ENCODE data around the gene HMG20B.
A peak's percentile ranks its signal among the peaks of the same experiment; 100 is the strongest.
"Not testable (repeated sequence)": the region's sequence is repeated elsewhere in the genome, so short reads cannot be mapped to it uniquely, and the experiment has no call there.

The HMG20B gene

GRCh38 chr19:3557461-3558248 lies 15.1 kb upstream of the HMG20B start, which contains the start of gene MFSD12:
TSS of gene MFSD12 (minus strand) at chr19:3557586. CDS start at chr19:3557403, 183 bp downstream.
- Mint-ChIP-seq H3K27ac (peak within 1 kb of the TSS; percentile 94), H3K27me3 (no peaks in the 10 kb centered on the region), H3K4me3 (peak within 1 kb of the TSS; percentile 100), H3K4me1 (ENCODE audit: low read depth) (peaks cover 43% of the 10 kb centered on the region), H3K9me3 (no peaks in the 10 kb centered on the region), H3K36me3 (ENCODE audit: low read depth) (peaks cover 5% of the 10 kb centered on the region)

GRCh38 chr19:3563709-3564524 lies 8.8 kb upstream of the HMG20B start:
- no peaks in the 10 kb centered on the region for H3K9me3 Mint-ChIP-seq
- no peak overlapping the region for H3K4me3 Mint-ChIP-seq
- no peaks in the 10 kb centered on the region for H3K36me3 Mint-ChIP-seq (ENCODE audit: low read depth)
- no peak overlapping the region for H3K27ac Mint-ChIP-seq
- H3K4me1 Mint-ChIP-seq (ENCODE audit: low read depth), result no peaks in the 10 kb centered on the region
- no peaks in the 10 kb centered on the region for H3K27me3 Mint-ChIP-seq

- H3K36me3 Mint-ChIP-seq (ENCODE audit: low read depth), result no peaks in the 10 kb centered on the region
- no peaks in the 10 kb centered on the region for H3K4me1 Mint-ChIP-seq (ENCODE audit: low read depth)
- H3K4me3 Mint-ChIP-seq, result no peak overlapping the region
- no peaks in the 10 kb centered on the region for H3K9me3 Mint-ChIP-seq
- H3K27me3 Mint-ChIP-seq, result no peaks in the 10 kb centered on the region
- no peak overlapping the region for H3K27ac Mint-ChIP-seq
These were observed 7.6 kb upstream of the HMG20B start for GRCh38 chr19:3565139-3565538.

GRCh38 chr19:3570042-3570441 lies 2.7 kb upstream of the HMG20B start:
- not testable (repeated sequence) for H3K36me3 Mint-ChIP-seq (ENCODE audit: low read depth); H3K27me3 Mint-ChIP-seq; H3K4me3 Mint-ChIP-seq; H3K9me3 Mint-ChIP-seq; H3K27ac Mint-ChIP-seq
- peaks cover 15% of the 10 kb centered on the region for H3K4me1 Mint-ChIP-seq (ENCODE audit: low read depth)

- no peak overlapping the region for H3K4me3 Mint-ChIP-seq
- no peaks in the 10 kb centered on the region for H3K27me3 Mint-ChIP-seq
- H3K36me3 Mint-ChIP-seq (ENCODE audit: low read depth), result peaks cover 8% of the 10 kb centered on the region
- H3K9me3 Mint-ChIP-seq, result no peaks in the 10 kb centered on the region
- no peak overlapping the region for H3K27ac Mint-ChIP-seq
- peaks cover 17% of the 10 kb centered on the region for H3K4me1 Mint-ChIP-seq (ENCODE audit: low read depth)
These were observed 2.1 kb upstream of the HMG20B start for GRCh38 chr19:3570606-3571011.

GRCh38 chr19:3572132-3572854 lies 451 bp upstream of the HMG20B start:
- H3K27ac Mint-ChIP-seq, result no peak overlapping the region
- peaks cover 17% of the 10 kb centered on the region for H3K4me1 Mint-ChIP-seq (ENCODE audit: low read depth)
- H3K9me3 Mint-ChIP-seq, result no peaks in the 10 kb centered on the region
- peaks cover 8% of the 10 kb centered on the region for H3K36me3 Mint-ChIP-seq (ENCODE audit: low read depth)
- no peaks in the 10 kb centered on the region for H3K27me3 Mint-ChIP-seq
- H3K4me3 Mint-ChIP-seq, result peak overlapping the region; percentile 72

GRCh38 chr19:3573162-3573857 lies 566 bp downstream of the HMG20B start:
- Mint-ChIP-seq H3K36me3 (ENCODE audit: low read depth) (peaks cover 8% of the 10 kb centered on the region), H3K4me3 (peak overlapping the region; percentile 72), H3K27ac (no peak overlapping the region), H3K27me3 (no peaks in the 10 kb centered on the region), H3K9me3 (no peaks in the 10 kb centered on the region), H3K4me1 (ENCODE audit: low read depth) (peaks cover 17% of the 10 kb centered on the region)

GRCh38 chr19:3573858-3574637 lies 1.3 kb downstream of the HMG20B start:
- peak overlapping the region; percentile 72 for H3K4me3 Mint-ChIP-seq
- no peaks in the 10 kb centered on the region for H3K9me3 Mint-ChIP-seq
- peaks cover 17% of the 10 kb centered on the region for H3K4me1 Mint-ChIP-seq (ENCODE audit: low read depth)
- no peak overlapping the region for H3K27ac Mint-ChIP-seq
- peaks cover 8% of the 10 kb centered on the region for H3K36me3 Mint-ChIP-seq (ENCODE audit: low read depth)
- H3K27me3 Mint-ChIP-seq, result no peaks in the 10 kb centered on the region

GRCh38 chr19:3575260-3575741 lies 2.6 kb downstream of the HMG20B start:
- no peak overlapping the region for H3K4me3 Mint-ChIP-seq
- peaks cover 8% of the 10 kb centered on the region for H3K36me3 Mint-ChIP-seq (ENCODE audit: low read depth)
- H3K27ac Mint-ChIP-seq, result no peak overlapping the region
- H3K4me1 Mint-ChIP-seq (ENCODE audit: low read depth), result peaks cover 17% of the 10 kb centered on the region
- no peaks in the 10 kb centered on the region for H3K9me3 Mint-ChIP-seq
- H3K27me3 Mint-ChIP-seq, result no peaks in the 10 kb centered on the region

- peaks cover 17% of the 10 kb centered on the region for H3K4me1 Mint-ChIP-seq (ENCODE audit: low read depth)
These were observed 3.4 kb downstream of the HMG20B start for GRCh38 chr19:3575949-3576673.

GRCh38 chr19:3576696-3577443 lies 4.1 kb downstream of the HMG20B start:
- H3K27me3 Mint-ChIP-seq, result no peaks in the 10 kb centered on the region
- peaks cover 13% of the 10 kb centered on the region for H3K4me1 Mint-ChIP-seq (ENCODE audit: low read depth)
- peaks cover 8% of the 10 kb centered on the region for H3K36me3 Mint-ChIP-seq (ENCODE audit: low read depth)
- no peaks in the 10 kb centered on the region for H3K9me3 Mint-ChIP-seq
- H3K4me3 Mint-ChIP-seq, result no peak overlapping the region
- no peak overlapping the region for H3K27ac Mint-ChIP-seq

More at GRCh38 chr19:3575949-3576673, 3.4 kb downstream of the HMG20B start:
- Mint-ChIP-seq H3K27me3 (no peaks in the 10 kb centered on the region), H3K9me3 (no peaks in the 10 kb centered on the region), H3K36me3 (ENCODE audit: low read depth) (peaks cover 8% of the 10 kb centered on the region), H3K27ac (no peak overlapping the region), H3K4me3 (no peak overlapping the region)

GRCh38 chr19:3577723-3578344 lies 5.1 kb downstream of the HMG20B start:
- Mint-ChIP-seq H3K9me3 (no peaks in the 10 kb centered on the region), H3K4me1 (ENCODE audit: low read depth) (peaks cover 7% of the 10 kb centered on the region), H3K36me3 (ENCODE audit: low read depth) (peaks cover 8% of the 10 kb centered on the region), H3K27me3 (no peaks in the 10 kb centered on the region), H3K27ac (no peak overlapping the region), H3K4me3 (no peak overlapping the region)
